NB4 (cell line): Measurements from ENCODE around the gene ZMYND8.

ENCODE experiments used
- CTCF ChIP-seq: IDR thresholded peaks from one replicate; pipeline ENCODE4 v1.5.1; 2012; ENCODE audit warnings: low read depth, low read length
- MYC ChIP-seq: IDR thresholded peaks from 2 replicates; pipeline ENCODE4 v1.6.1; 2011; ENCODE audit warnings: low read depth, low read length
- POLR2A ChIP-seq: IDR thresholded peaks from 2 replicates; pipeline ENCODE4 v1.6.1; 2011; ENCODE audit warnings: mild to moderate bottlenecking; ENCODE audit not compliant: insufficient read length; ENCODE audit errors: extremely low read depth

- TF ChIP-seq CTCF (no peak), POLR2A (no peak), MYC (no peak)
Measured at GRCh38 chr20:47253872-47254271, 102.6 kb downstream of the ZMYND8 start.
